DOHH2 (cell line): ENCODE results near the gene N4BP2L2.

ENCODE experiments used
- H3F3A ChIP-seq: fragments of 200-600 bp; sonication (generic), shearing (Covaris generic); 2 replicates; pipeline ENCODE4 v1.6.0; 2016; ENCODE audit warnings: antibody characterized with exemption, mild to moderate bottlenecking; ENCODE audit not compliant: control insufficient read depth, insufficient read depth
- H3K27ac ChIP-seq: fragments of 200-600 bp; sonication (generic); 2 replicates; pipeline ENCODE4 v1.5.1; 2014; ENCODE audit warnings: low read depth, mild to moderate bottlenecking, low read length, moderate library complexity
- H3K27me3 ChIP-seq: fragments of 200-600 bp; sonication (generic); 2 replicates; pipeline ENCODE4 v1.6.1; 2014; ENCODE audit warnings: mild to moderate bottlenecking, low read length, mixed read lengths; ENCODE audit not compliant: control insufficient read depth
- H3K36me3 ChIP-seq: fragments of 200-600 bp; sonication (generic); 2 replicates; pipeline ENCODE4 v1.6.1; 2014; ENCODE audit warnings: mild to moderate bottlenecking, low read length, moderate library complexity, mixed read lengths; ENCODE audit not compliant: control insufficient read depth
- H3K4me1 ChIP-seq: fragments of 200-600 bp; sonication (generic); 2 replicates; pipeline ENCODE4 v1.6.1; 2014; ENCODE audit warnings: mild to moderate bottlenecking, low read length, mixed read lengths; ENCODE audit not compliant: control insufficient read depth
- H3K4me2 ChIP-seq: fragments of 200-600 bp; sonication (generic); 2 replicates; pipeline ENCODE4 v1.6.0; 2014; ENCODE audit warnings: mild to moderate bottlenecking, low read length, moderate library complexity
- H3K4me3 ChIP-seq: fragments of 200-600 bp; sonication (generic); 2 replicates; pipeline ENCODE4 v1.5.1; 2014; ENCODE audit warnings: mild to moderate bottlenecking, low read length, mixed read lengths
- H3K79me2 ChIP-seq: fragments of 200-600 bp; sonication (generic); 2 replicates; pipeline ENCODE4 v1.6.1; 2014; ENCODE audit warnings: mild to moderate bottlenecking, low read length, mixed read lengths; ENCODE audit not compliant: control insufficient read depth
- H3K9me2 ChIP-seq: fragments of 200-600 bp; sonication (generic); replicated peaks from 2 replicates; pipeline ENCODE4 v1.6.1; 2014; ENCODE audit warnings: mild to moderate bottlenecking, low read length, mixed read lengths; ENCODE audit not compliant: control insufficient read depth
- H3K9me3 ChIP-seq: fragments of 200-600 bp; sonication (generic); 2 replicates; pipeline ENCODE4 v1.6.1; 2014; ENCODE audit warnings: antibody characterized with exemption, low read length, mixed read lengths; ENCODE audit not compliant: control insufficient read depth, insufficient read depth
- H4K20me1 ChIP-seq: fragments of 200-600 bp; sonication (generic); 2 replicates; pipeline ENCODE4 v1.6.0; 2014; ENCODE audit warnings: low read depth, mild to moderate bottlenecking, antibody characterized with exemption, low read length, moderate library complexity; ENCODE audit not compliant: control insufficient read depth, insufficient read depth
- EZH2phosphoT487 ChIP-seq: fragments of 200-600 bp; sonication (generic); IDR thresholded peaks from 2 replicates; pipeline ENCODE4 v1.6.1; 2017; ENCODE audit warnings: borderline replicate concordance, mild to moderate bottlenecking, antibody characterized with exemption, low read length, moderate library complexity, mixed read lengths
- TF ChIP-seq, protein P1 (sequence below): fragments of 200-600 bp; sonication (generic); IDR thresholded peaks from one replicate; pipeline ENCODE4 v1.5.1; 2014; ENCODE audit warnings: antibody characterized with exemption, mild to moderate bottlenecking, low read depth, low read length; ENCODE audit not compliant: poor library complexity, severe bottlenecking

Gene N4BP2L2

DNA sequence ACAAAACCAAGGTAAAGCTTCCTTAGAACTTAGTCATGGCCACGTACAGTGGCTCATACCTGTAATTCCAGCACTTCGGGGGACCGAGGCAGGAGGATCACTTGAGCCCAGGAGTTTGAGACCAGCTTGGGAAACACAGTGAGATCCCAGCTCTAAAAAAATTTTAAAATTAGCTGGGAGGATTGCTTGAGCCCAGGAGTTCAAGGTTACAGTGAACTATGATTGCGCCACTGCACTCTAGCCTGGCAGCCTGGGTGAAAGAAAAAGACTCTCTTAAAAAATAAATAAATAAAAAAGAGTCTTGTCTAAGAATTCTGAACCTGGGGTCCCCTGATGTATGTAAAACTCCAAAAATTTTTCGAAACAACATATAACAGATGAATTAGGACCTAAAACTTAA lies 34.9 kb downstream of the N4BP2L2 start:
- TF ChIP-seq, protein P1, sequence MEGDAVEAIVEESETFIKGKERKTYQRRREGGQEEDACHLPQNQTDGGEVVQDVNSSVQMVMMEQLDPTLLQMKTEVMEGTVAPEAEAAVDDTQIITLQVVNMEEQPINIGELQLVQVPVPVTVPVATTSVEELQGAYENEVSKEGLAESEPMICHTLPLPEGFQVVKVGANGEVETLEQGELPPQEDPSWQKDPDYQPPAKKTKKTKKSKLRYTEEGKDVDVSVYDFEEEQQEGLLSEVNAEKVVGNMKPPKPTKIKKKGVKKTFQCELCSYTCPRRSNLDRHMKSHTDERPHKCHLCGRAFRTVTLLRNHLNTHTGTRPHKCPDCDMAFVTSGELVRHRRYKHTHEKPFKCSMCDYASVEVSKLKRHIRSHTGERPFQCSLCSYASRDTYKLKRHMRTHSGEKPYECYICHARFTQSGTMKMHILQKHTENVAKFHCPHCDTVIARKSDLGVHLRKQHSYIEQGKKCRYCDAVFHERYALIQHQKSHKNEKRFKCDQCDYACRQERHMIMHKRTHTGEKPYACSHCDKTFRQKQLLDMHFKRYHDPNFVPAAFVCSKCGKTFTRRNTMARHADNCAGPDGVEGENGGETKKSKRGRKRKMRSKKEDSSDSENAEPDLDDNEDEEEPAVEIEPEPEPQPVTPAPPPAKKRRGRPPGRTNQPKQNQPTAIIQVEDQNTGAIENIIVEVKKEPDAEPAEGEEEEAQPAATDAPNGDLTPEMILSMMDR: no peak
- no peak for TF ChIP-seq EZH2phosphoT487
- Histone ChIP-seq H3F3A (no peaks in the 10 kb centered on the region), H3K9me3 (no peaks in the 10 kb centered on the region), H3K27ac (no peak overlapping the region), H3K4me2 (no peak overlapping the region), H3K36me3 (no peaks in the 10 kb centered on the region), H3K4me3 (no peak overlapping the region), H3K27me3 (no peaks in the 10 kb centered on the region), H3K79me2 (no peaks in the 10 kb centered on the region), H4K20me1 (no peaks in the 10 kb centered on the region), H3K9me2 (no peaks in the 10 kb centered on the region), H3K4me1 (no peaks in the 10 kb centered on the region)

DNA sequence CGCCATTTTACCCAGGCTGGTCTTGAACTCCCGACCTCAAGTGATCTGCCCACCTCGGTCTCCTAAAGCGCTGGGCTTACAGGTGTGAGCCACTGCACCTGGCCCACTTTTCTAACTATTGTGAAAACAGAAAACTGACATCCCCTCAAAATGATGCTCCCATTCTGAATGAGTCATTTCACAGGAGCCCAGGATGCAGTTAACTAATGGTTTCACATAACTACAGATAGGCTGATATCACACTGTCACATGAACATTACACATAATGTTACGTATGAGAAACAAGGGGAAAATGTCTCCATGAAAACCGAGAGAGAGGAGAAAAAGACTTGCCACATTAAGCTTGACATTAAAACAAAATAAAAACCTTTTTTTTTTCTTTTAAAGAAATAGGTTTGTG lies 37.5 kb downstream of the N4BP2L2 start:
- no peaks in the 10 kb centered on the region for H3K36me3 ChIP-seq
- TF ChIP-seq, protein P1: no peak
- TF ChIP-seq EZH2phosphoT487: no peak

DNA sequence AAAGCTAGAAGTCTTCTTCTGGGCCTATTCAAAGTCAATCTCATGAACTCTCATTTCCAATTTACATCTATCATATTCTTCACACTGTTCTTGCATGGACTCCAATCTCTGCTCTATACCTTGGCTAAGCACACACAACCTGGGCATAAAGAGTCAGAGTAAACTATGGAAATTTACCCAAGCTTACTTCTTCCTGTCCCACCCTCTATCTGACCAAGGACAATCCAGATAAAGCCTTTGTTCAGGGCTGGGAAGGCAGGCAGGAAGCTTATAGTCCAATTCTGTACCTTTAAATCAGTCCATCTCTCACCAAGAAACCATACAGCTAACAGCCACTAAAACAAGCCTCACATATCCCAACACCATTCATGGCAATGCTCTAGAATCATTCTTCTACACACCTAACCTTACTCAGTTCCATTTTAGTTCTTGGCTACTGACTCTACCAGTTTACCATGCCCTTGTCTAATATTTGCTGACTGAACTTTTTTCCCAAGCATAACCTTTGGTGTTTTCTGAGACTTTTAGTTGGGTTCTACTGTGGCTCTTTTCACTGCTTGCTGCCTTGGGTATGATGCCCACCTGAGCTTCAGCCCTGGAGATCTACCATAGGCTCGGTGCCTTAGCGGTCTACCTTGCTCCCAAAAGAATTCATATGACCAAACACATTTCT lies 38.9 kb downstream of the N4BP2L2 start:
- Histone ChIP-seq H3F3A (no peaks in the 10 kb centered on the region), H3K36me3 (no peaks in the 10 kb centered on the region), H3K9me2 (no peaks in the 10 kb centered on the region), H3K9me3 (no peaks in the 10 kb centered on the region), H3K4me2 (no peak overlapping the region), H3K4me3 (no peak overlapping the region), H3K4me1 (no peaks in the 10 kb centered on the region), H4K20me1 (no peaks in the 10 kb centered on the region), H3K79me2 (no peaks in the 10 kb centered on the region), H3K27ac (no peak overlapping the region), H3K27me3 (no peaks in the 10 kb centered on the region)
- TF ChIP-seq, protein P1: no peak
- TF ChIP-seq EZH2phosphoT487: no peak

More for the DNA sequence above, 37.5 kb downstream of the N4BP2L2 start:
- Histone ChIP-seq H3K4me3 (no peak overlapping the region), H3K27ac (no peak overlapping the region), H3F3A (no peaks in the 10 kb centered on the region), H3K9me3 (no peaks in the 10 kb centered on the region), H3K9me2 (no peaks in the 10 kb centered on the region), H4K20me1 (no peaks in the 10 kb centered on the region), H3K79me2 (no peaks in the 10 kb centered on the region), H3K4me2 (no peak overlapping the region), H3K27me3 (no peaks in the 10 kb centered on the region), H3K4me1 (no peaks in the 10 kb centered on the region)
